Neural progenitor cell (in vitro differentiated cells): Measurements from ENCODE around the gene DHRS1. TPM values are rescaled to one million over a fixed set of nuclear protein-coding genes. Genes with fewer than 3 reads are reported as not detected.

Source experiments
- DNase-seq: peaks from one replicate; pipeline ENCODE4 v3.0.0-alpha.2; 2016; ENCODE audit warnings: low spot score
- H2AFZ ChIP-seq: fragments of 200-600 bp; sonication (generic); replicated peaks from 2 replicates; pipeline ENCODE4 v1.6.1; 2016; ENCODE audit warnings: antibody characterized with exemption
- H3F3A ChIP-seq: fragments of 200-600 bp; sonication (generic); 2 replicates; pipeline ENCODE4 v1.6.1; 2016; ENCODE audit warnings: antibody characterized with exemption, low read depth
- H3K27ac ChIP-seq: fragments of 200-600 bp; sonication (generic); 2 replicates; pipeline ENCODE4 v1.5.1; 2016; ENCODE audit warnings: mild to moderate bottlenecking
- H3K27me3 ChIP-seq: fragments of 200-600 bp; sonication (generic); 2 replicates; pipeline ENCODE4 v1.6.1; 2016; ENCODE audit warnings: mild to moderate bottlenecking, moderate library complexity
- H3K36me3 ChIP-seq: fragments of 200-600 bp; sonication (generic); 2 replicates; pipeline ENCODE4 v1.5.1; 2016
- H3K4me1 ChIP-seq: fragments of 200-600 bp; sonication (generic); 2 replicates; pipeline ENCODE4 v1.6.1; 2016; ENCODE audit warnings: mixed run types
- H3K4me2 ChIP-seq: fragments of 200-600 bp; sonication (generic); 2 replicates; pipeline ENCODE4 v1.6.1; 2016
- H3K4me3 ChIP-seq: fragments of 200-600 bp; sonication (generic); 2 replicates; pipeline ENCODE4 v1.5.1; 2016
- H3K79me2 ChIP-seq: fragments of 200-600 bp; sonication (generic); 2 replicates; pipeline ENCODE4 v1.6.1; 2016; ENCODE audit warnings: low read depth
- H3K9ac ChIP-seq: fragments of 200-600 bp; sonication (generic); 2 replicates; pipeline ENCODE4 v1.6.1; 2016
- H3K9me3 ChIP-seq: fragments of 200-600 bp; sonication (generic); 2 replicates; pipeline ENCODE4 v1.5.1; 2016; ENCODE audit warnings: low read depth
- H4K20me1 ChIP-seq: fragments of 200-600 bp; sonication (generic); 2 replicates; pipeline ENCODE4 v1.6.1; 2016; ENCODE audit warnings: low read depth
- H3K27ac Mint-ChIP-seq: 3 replicates; pipeline ENCODE4 v1.8.0; 2021; ENCODE audit warnings: mixed read lengths
- H3K27me3 Mint-ChIP-seq: 2 replicates; pipeline ENCODE4 v1.8.0; 2022; ENCODE audit warnings: low read depth, mild to moderate bottlenecking, inconsistent platforms, moderate library complexity, mixed read lengths; ENCODE audit not compliant: insufficient read depth
- H3K36me3 Mint-ChIP-seq: 3 replicates; pipeline ENCODE4 v1.8.0; 2021; ENCODE audit warnings: mixed read lengths
- H3K4me1 Mint-ChIP-seq: 3 replicates; pipeline ENCODE4 v1.8.0; 2021; ENCODE audit warnings: mixed read lengths
- H3K4me3 Mint-ChIP-seq: 3 replicates; pipeline ENCODE4 v1.8.0; 2021; ENCODE audit warnings: mild to moderate bottlenecking, moderate library complexity, mixed read lengths
- H3K9me3 Mint-ChIP-seq: 3 replicates; pipeline ENCODE4 v1.8.0; 2020; ENCODE audit warnings: mixed read lengths
- EZH2 ChIP-seq: fragments of 200-600 bp; sonication (generic); IDR thresholded peaks from 2 replicates; pipeline ENCODE4 v1.6.1; 2017; ENCODE audit warnings: antibody characterized with exemption, mild to moderate bottlenecking, moderate library complexity
- EZH2phosphoT487 ChIP-seq: fragments of 200-600 bp; sonication (generic); IDR thresholded peaks from 2 replicates; pipeline ENCODE4 v1.6.1; 2017; ENCODE audit warnings: antibody characterized with exemption
- total RNA-seq: library from RNA; depleted of rRNA; stranded (reverse); fragments of >200 nt; gene quantifications from 2 replicates; pipeline ENCODE4 v1.2.3, GENCODE V29; 2015; ENCODE audit warnings: low replicate concordance
- TF ChIP-seq, protein P1 (sequence below): fragments of 200-600 bp; sonication (generic); IDR thresholded peaks from 2 replicates; pipeline ENCODE4 v1.5.1; 2017; ENCODE audit warnings: antibody characterized with exemption, mild to moderate bottlenecking

Gene DHRS1
- total RNA-seq, 1 donor from 2014 or later = 19.7 TPM

DNA sequence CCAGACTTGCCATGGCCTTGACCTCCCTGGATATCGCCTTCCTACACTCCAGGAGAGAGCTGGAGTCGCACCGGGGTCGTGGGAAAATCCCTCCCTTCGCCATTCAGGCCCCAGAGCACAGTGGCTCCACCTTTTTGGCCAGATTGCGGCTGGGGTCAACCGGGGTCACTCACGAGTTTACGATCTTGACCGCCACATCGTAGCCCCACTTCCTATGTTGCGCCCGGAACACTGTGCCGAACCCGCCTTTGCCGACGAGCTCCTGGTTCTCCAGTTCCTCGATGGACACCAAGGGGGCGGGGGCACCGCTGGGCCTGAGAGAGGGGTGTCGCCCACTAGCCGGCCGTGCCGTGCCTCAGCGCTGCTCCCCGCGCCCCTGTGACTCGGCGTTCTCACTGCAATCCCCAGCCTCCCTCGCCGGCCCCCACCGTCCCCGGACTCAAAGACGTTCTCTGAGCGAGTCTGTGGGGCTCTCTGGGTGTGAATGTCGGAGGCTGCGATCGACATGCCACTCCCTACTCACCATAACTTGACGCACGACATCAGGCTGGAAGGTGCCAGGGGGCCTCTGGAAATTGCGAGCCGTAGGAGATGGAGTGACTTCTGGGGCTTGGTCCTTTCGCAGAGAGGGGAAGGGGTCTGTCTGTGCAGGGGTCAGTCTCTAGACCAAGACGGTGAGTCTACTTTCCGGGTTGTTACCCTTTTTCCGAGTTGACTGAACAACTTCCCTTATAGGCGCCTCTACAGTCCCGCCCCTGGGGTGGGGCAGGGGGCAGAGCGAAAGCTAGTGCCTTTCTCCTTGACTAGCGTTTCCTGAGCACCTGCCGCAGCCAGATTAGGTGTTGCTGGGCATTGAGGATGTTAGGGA is 39.9 kb upstream of the DHRS1 start, which contains the start of gene RIPK3:
TSS of gene RIPK3 (minus strand) at position 708 of the 868 bp plus-strand sequence. CDS start at position 543, 165 bp downstream.
- peak; percentile 60 for DNase-seq
- Mint-ChIP-seq H3K4me1 (peaks cover 5% of the 10 kb centered on the region), H3K36me3 (no peaks in the 10 kb centered on the region), H3K9me3 (peaks cover 10% of the 10 kb centered on the region), H3K27me3 (peaks cover 76% of the 10 kb centered on the region), H3K27ac (no peak within 1 kb of the TSS), H3K4me3 (peak within 1 kb of the TSS; percentile 63)
- no peak within 1 kb of the TSS for H3K9ac ChIP-seq
- H3K4me1 ChIP-seq = peaks cover 8% of the 10 kb centered on the region
- H4K20me1 ChIP-seq = peaks cover 5% of the 10 kb centered on the region
- TF ChIP-seq EZH2 = peak; percentile 92
- TF ChIP-seq, protein P1, sequence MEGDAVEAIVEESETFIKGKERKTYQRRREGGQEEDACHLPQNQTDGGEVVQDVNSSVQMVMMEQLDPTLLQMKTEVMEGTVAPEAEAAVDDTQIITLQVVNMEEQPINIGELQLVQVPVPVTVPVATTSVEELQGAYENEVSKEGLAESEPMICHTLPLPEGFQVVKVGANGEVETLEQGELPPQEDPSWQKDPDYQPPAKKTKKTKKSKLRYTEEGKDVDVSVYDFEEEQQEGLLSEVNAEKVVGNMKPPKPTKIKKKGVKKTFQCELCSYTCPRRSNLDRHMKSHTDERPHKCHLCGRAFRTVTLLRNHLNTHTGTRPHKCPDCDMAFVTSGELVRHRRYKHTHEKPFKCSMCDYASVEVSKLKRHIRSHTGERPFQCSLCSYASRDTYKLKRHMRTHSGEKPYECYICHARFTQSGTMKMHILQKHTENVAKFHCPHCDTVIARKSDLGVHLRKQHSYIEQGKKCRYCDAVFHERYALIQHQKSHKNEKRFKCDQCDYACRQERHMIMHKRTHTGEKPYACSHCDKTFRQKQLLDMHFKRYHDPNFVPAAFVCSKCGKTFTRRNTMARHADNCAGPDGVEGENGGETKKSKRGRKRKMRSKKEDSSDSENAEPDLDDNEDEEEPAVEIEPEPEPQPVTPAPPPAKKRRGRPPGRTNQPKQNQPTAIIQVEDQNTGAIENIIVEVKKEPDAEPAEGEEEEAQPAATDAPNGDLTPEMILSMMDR = peak; percentile 4
- peak; percentile 76 for TF ChIP-seq EZH2phosphoT487
- peak within 1 kb of the TSS; percentile 73 for H2AFZ ChIP-seq
- H3K4me3 ChIP-seq = peak within 1 kb of the TSS; percentile 43
- H3K27ac ChIP-seq = no peak within 1 kb of the TSS
- H3K27me3 ChIP-seq = peaks cover 100% of the 10 kb centered on the region
- no peaks in the 10 kb centered on the region for H3K79me2 ChIP-seq
- no peaks in the 10 kb centered on the region for H3K36me3 ChIP-seq
- H3K4me2 ChIP-seq = peak within 1 kb of the TSS; percentile 79
- no peaks in the 10 kb centered on the region for H3F3A ChIP-seq
- no peaks in the 10 kb centered on the region for H3K9me3 ChIP-seq

DNA sequence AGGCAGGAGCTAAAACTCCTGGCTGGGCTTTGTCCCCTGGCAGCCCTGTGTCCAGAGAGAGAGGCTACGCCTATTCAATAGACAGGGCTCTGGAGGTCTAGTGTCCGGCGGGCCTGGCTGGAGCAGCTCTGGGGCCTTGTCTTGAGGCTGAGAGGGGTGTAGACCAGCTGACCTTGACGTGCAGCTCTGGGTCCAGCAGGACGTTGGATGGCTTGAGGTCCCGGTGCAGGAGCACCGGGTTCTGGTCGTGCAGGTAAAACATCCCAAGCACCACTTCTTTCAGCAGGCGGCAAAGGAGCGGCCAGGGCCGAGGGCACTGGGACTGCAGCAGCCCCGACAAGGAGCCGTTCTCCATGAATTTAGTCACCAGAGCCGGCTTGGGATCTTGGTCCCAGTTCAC is 39.3 kb upstream of the DHRS1 start:
- peaks cover 8% of the 10 kb centered on the region for H3K4me1 ChIP-seq
- Mint-ChIP-seq H3K4me1 (peaks cover 7% of the 10 kb centered on the region), H3K27me3 (peaks cover 82% of the 10 kb centered on the region), H3K36me3 (no peaks in the 10 kb centered on the region), H3K27ac (no peak overlapping the region), H3K4me3 (no peak overlapping the region), H3K9me3 (peaks cover 10% of the 10 kb centered on the region)
- H3F3A ChIP-seq = no peaks in the 10 kb centered on the region
- H2AFZ ChIP-seq = no peak overlapping the region
- H3K9me3 ChIP-seq = no peaks in the 10 kb centered on the region
- TF ChIP-seq, protein P1 = no peak
- no peak for TF ChIP-seq EZH2phosphoT487
- TF ChIP-seq EZH2 = no peak
- H3K36me3 ChIP-seq = no peaks in the 10 kb centered on the region
- H3K4me2 ChIP-seq = peak overlapping the region; percentile 79
- H3K9ac ChIP-seq = no peak overlapping the region
- peak overlapping the region; percentile 43 for H3K4me3 ChIP-seq
- peaks cover 100% of the 10 kb centered on the region for H3K27me3 ChIP-seq
- no peak for DNase-seq
- peaks cover 5% of the 10 kb centered on the region for H4K20me1 ChIP-seq
- H3K79me2 ChIP-seq = no peaks in the 10 kb centered on the region
- H3K27ac ChIP-seq = no peak overlapping the region

DNA sequence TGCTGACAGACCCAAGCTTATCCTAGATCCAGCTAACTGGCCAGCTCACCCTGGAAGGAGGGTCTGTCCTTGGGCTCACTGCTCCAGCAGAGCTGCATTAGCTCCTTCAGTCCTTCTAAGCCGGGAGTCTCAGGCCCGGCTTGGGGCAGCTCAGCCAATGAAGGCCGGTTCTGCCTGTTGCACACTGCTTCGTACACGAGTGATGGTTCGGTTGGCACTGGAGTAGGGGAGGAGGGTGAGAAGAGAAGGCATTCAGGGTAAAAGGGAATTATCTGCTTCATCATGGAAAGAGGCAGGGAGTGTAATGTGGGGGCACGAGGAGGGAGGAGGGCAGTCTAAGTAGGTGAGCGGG is 38.2 kb upstream of the DHRS1 start:
- no peak overlapping the region for H3K9ac ChIP-seq
- no peak overlapping the region for H3K4me2 ChIP-seq
- H3K4me3 ChIP-seq = no peak overlapping the region
- no peak overlapping the region for H2AFZ ChIP-seq
- Mint-ChIP-seq H3K4me3 (peak overlapping the region; percentile 25), H3K27ac (no peak overlapping the region), H3K9me3 (peaks cover 10% of the 10 kb centered on the region), H3K36me3 (no peaks in the 10 kb centered on the region), H3K4me1 (peaks cover 9% of the 10 kb centered on the region), H3K27me3 (peaks cover 88% of the 10 kb centered on the region)
- no peak overlapping the region for H3K27ac ChIP-seq
- no peaks in the 10 kb centered on the region for H3K9me3 ChIP-seq
- no peaks in the 10 kb centered on the region for H3K79me2 ChIP-seq
- DNase-seq = no peak
- peaks cover 8% of the 10 kb centered on the region for H3K4me1 ChIP-seq
- no peaks in the 10 kb centered on the region for H3K36me3 ChIP-seq
- no peak for TF ChIP-seq EZH2phosphoT487
- no peak for TF ChIP-seq EZH2
- TF ChIP-seq, protein P1 = no peak
- H3K27me3 ChIP-seq = peaks cover 100% of the 10 kb centered on the region
- H3F3A ChIP-seq = peaks cover 6% of the 10 kb centered on the region
- H4K20me1 ChIP-seq = peaks cover 12% of the 10 kb centered on the region
